Heart right ventricle (tissue), 16 donors: ENCODE measurements around the gene NCAN. TPM values are rescaled to one million over a fixed set of nuclear protein-coding genes. Genes with fewer than 3 reads are reported as not detected.

Experiments used
- ATAC-seq, 8 donors: fragments of 200-7000 bp; cut with Tn5 transposase; one replicate each; pipeline ENCODE4 v1.9.1; 2020; ENCODE audit warnings: mild to moderate bottlenecking in 8 of 8, moderate library complexity in 8 of 8, moderate number of reproducible peaks in 1 of 8
- DNase-seq, 2 donors: peaks; one replicate each; pipeline ENCODE4 v3.0.0-alpha.2; 2020
- H3K27ac ChIP-seq, 10 donors: fragments of 200-600 bp; sonication (generic) in 2 of 10; one replicate each; pipeline versions ENCODE4 v1.5.0 to v1.8.0; 2020 to 2022; ENCODE audit warnings: mild to moderate bottlenecking in 3 of 10
- H3K27me3 ChIP-seq, 7 donors: fragments of 200-600 bp; one replicate each; pipeline ENCODE4 v1.8.0; 2021 to 2022; ENCODE audit warnings: mild to moderate bottlenecking in 2 of 7
- H3K36me3 ChIP-seq, 9 donors: fragments of 200-600 bp; sonication (generic) in 1 of 9; one replicate each; pipeline versions ENCODE4 v1.5.0 to v1.8.0; 2020 to 2022; ENCODE audit warnings: mild to moderate bottlenecking in 2 of 9
- H3K4me1 ChIP-seq, 9 donors: fragments of 200-600 bp; sonication (generic) in 1 of 9; one replicate each; pipeline versions ENCODE4 v1.5.0 to v1.8.0; 2020 to 2022; ENCODE audit warnings: mild to moderate bottlenecking in 4 of 9
- H3K4me3 ChIP-seq, 10 donors: fragments of 200-600 bp; sonication (generic) in 2 of 10; one replicate each; pipeline versions ENCODE4 v1.5.0 to v1.8.0; 2020 to 2022; ENCODE audit warnings: mild to moderate bottlenecking in 7 of 10, moderate library complexity in 2 of 10
- H3K9me3 ChIP-seq, 11 donors: fragments of 200-600 bp in 10 of 11; sonication (generic) in 2 of 11; one replicate each; pipeline versions ENCODE4 v1.5.0 to v1.8.0; 2013 to 2022; ENCODE audit warnings: mild to moderate bottlenecking in 2 of 11, control low read depth in 1 of 11, moderate library complexity in 1 of 11
- CTCF ChIP-seq, 9 donors: fragments of 200-600 bp; sonication (generic) in 2 of 9; IDR thresholded peaks; one replicate each; pipeline versions ENCODE4 v1.5.0 to v1.8.0; 2021 to 2022; ENCODE audit warnings: antibody characterized with exemption in 9 of 9, mild to moderate bottlenecking in 5 of 9, moderate library complexity in 1 of 9
- WGBS, 2 donors: extraction: QIAGEN DNeasy Blood & Tissue Kit; methylation state at CpG; one replicate each; pipeline ENCODE4 v1.1.7; 2013; ENCODE audit warnings: inconsistent platforms in 1 of 2; 5-methylcytosine and 5-hydroxymethylcytosine counted together
- intact Hi-C, 10 donors: fragments of 100-400 bp; cut with DNase I; formaldehyde crosslinking; loops; one replicate each; pipeline versions ENCODE4 v1.11.1 to v1.14.2; 2022
- polyA plus RNA-seq, 2 donors: library from polyadenylated mRNA; stranded (reverse); fragments of 200-250 nt; gene quantifications; one replicate each; pipeline ENCODE4 v1.2.3, GENCODE V29; 2013
- total RNA-seq, 10 donors: library from RNA; stranded (reverse); fragmentation: NEBNext Ultra II Directional in 3 of 10; extraction: Animal tissue kit (Norgen Biotek cat#: 25700) in 3 of 10; gene quantifications; one replicate each; pipeline versions ENCODE4 v1.2.1 to v1.2.4, GENCODE V29; 2021 to 2023
- donor health status: Arrhythmogenic right ventricular cardiomyopathy.
- donor health status: ischemic (EF 13 %, LVEDD 7.1; RV severe dilation, severe dysfunction).
- donor health status: healthy with polysubstance abuse.
- donor health status: DM: no; HTN: yes; CAD: no.
- donor health status: DM: no; HTN: no; CAD: no.
- donor health status: ischemic (EF 25% LVEDD 6.9; RV normal size, moderate dysfunction).
- donor health status: ischemic (EF 25% LVEDD 5.7; RV mildly dilated, moderate dysfunction).
- donor health status: healthy.
- donor health status: DM: yes; HTN: yes; CAD: no.
- donor health status: Ischemic cardiomyopathy.
- donor health status: ischemic (EF 35%, LVEDD 5.7; RV mildly dilated, moderate dysfunction).
- donor health status: nonischemic (EF 11% LVEDD 7.7; RV severe dilation, severe dysfunction).
- donor health status: DM: yes; HTN: yes; CAD: no.
- donor health status: PGD.
- donor health status: ischemic (EF 29% LVEDD 5.4; RV normal size, mild dysfunction).
- donor health status: nonischemic (EF 23%, LVEDD 6.1; RV moderate dilation, normal function).

The NCAN gene
- total and polyA plus RNA-seq, 12 donors = not detected

GRCh38 chr19:19201697-19202630 is 9.8 kb upstream of the NCAN start:
- WGBS, 2 donors = 81 to 82% methylated on average over 19 of the region's 19 CpGs
- no peak for TF ChIP-seq CTCF (IDR thresholded peaks at IDR 0.05)
- Histone ChIP-seq H3K9me3 (no peaks in the 10 kb centered on the region), H3K27me3 (peaks cover 0 to 8% (median 6%) of the 10 kb centered on the region in 7 donors), H3K4me3 (peak overlapping the region in 9 of 10 donors; percentile 43 to 75 (median 63)), H3K27ac (peak overlapping the region in 7 of 10 donors; percentile 69 to 87 (median 82)), H3K4me1 (peaks cover 4 to 15% (median 10%) of the 10 kb centered on the region in 9 donors), H3K36me3 (peaks cover 0 to 53% (median 20%) of the 10 kb centered on the region in 9 donors)
- intact Hi-C loops = no loop called here
- DNase-seq = no peak
- ATAC-seq = no peak

DNA sequence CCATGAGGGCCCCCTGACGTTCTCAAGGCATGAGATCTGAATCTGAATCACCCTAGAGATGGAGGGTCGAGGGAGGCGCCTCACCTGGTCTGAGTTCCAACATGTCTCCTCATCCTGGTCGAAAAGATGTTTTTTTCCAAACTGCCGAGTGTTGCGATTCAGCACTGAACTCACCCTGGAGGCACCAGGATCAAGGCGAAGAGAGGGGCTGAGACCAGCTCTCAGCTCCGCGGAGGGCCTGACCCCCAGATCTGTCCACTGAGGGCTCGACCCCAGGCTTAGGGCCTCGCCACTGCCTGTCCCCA is 9.1 kb upstream of the NCAN start:
- no peak for DNase-seq
- TF ChIP-seq CTCF (IDR thresholded peaks at IDR 0.05) = no peak
- Histone ChIP-seq H3K4me1 (peaks cover 4 to 15% (median 10%) of the 10 kb centered on the region in 9 donors), H3K27me3 (peaks cover 0 to 10% (median 6%) of the 10 kb centered on the region in 7 donors), H3K27ac (peak overlapping the region in 9 of 10 donors; percentile 61 to 87 (median 80)), H3K36me3 (peaks cover 0 to 46% (median 13%) of the 10 kb centered on the region in 9 donors), H3K4me3 (peak overlapping the region; percentile 43 to 75 (median 62)), H3K9me3 (no peaks in the 10 kb centered on the region)
- intact Hi-C loops = loop anchor here in 1 of 10 donors (1.0 kb wide), 1 partner anchor 10 kb away; the partner anchor contains the start of genes BORCS8 and RFXANK
- ATAC-seq = peak in 2 of 8 donors; percentile 11 to 40
- WGBS, 2 donors = 26% methylated on average over 11 of the region's 11 CpGs

DNA sequence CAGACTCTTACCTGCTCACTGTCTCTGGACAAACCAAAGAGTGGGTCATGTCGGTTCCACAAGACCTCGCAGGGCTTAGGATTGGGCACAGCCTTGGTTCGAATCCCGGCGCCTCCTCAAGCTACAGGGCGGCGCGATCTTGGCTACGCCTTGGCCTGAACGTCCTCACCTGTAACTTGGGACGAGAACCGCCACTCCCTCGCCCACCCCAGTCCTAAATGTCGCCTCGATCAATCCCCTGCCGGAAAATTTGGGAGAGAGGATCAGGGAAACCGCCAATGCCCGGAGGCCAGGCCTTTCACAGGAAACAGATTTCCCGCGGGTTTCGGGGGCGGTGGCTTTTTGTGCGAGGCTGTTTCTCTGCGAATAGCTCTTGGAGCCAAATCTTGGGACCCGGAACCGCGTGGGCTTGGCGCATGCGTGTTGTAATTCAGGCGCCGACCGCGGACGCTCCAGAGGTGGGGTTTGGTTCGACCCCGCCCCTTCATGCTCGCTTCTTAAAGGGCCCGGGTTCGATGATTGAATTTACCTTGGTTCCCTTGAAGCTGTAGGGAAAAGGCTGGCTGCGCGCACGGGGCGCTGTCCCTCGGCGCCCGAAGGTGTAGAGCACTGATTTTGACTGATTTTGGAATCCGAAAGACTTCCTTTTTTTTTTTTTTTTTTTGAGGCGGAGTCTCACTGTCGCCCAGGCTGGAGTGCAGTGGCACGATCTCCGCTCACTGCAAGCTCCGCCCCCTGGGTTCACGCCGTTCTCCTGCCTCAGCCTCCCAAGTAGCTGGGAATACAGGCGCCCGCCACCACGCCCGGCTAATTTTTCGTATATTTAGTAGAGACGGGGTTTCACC is 8.5 kb upstream of the NCAN start, which contains the start of gene NR2C2AP:
Gene NR2C2AP (minus strand): TSS at position 403 of the 845 bp plus-strand sequence. CDS start 354 bp downstream, at position 49.
- Histone ChIP-seq H3K4me1 (peaks cover 4 to 15% (median 10%) of the 10 kb centered on the region in 9 donors), H3K9me3 (no peaks in the 10 kb centered on the region), H3K27ac (peak within 1 kb of the TSS in 9 of 10 donors; percentile 61 to 87 (median 80)), H3K36me3 (peaks cover 0 to 40% (median 9%) of the 10 kb centered on the region in 9 donors), H3K27me3 (peaks cover 0 to 12% (median 9%) of the 10 kb centered on the region in 7 donors), H3K4me3 (peak within 1 kb of the TSS; percentile 43 to 75 (median 62))
- WGBS, 2 donors = 6 to 8% methylated on average over 60 of the region's 60 CpGs
- ATAC-seq (peak; percentile 85 to 98 (median 96)), DNase-seq (peak; percentile 93)
- no peak for TF ChIP-seq CTCF (IDR thresholded peaks at IDR 0.05)
- intact Hi-C loops = loop anchor here in 1 of 10 donors (1.0 kb wide), 1 partner anchor 11 kb away; the partner anchor contains the start of genes BORCS8 and RFXANK

DNA sequence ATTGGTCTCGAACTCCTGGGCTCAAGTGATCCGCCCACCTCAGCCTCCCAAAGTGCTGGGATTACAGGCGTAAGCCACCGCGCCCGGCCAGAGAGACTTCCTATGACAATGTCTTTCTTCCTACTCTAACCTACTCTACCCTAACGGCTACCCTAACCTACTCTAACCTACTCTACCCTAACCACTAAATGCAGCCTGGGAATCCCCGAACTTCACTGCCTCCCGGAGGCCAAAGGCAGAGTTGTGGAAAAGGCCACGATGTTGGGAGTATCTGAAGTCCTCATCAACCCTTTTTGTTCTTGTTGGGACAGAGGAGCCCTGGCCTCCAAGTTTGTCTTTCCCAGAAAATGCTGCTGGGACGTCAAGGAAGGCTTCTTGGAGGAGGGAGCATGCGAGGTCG is 7.6 kb upstream of the NCAN start:
- Histone ChIP-seq H3K27ac (no peak overlapping the region), H3K4me3 (peak overlapping the region in 1 of 10 donors; percentile 63), H3K4me1 (peaks cover 4 to 15% (median 10%) of the 10 kb centered on the region in 9 donors), H3K36me3 (peaks cover 0 to 31% (median 0%) of the 10 kb centered on the region in 9 donors), H3K27me3 (peaks cover 0 to 22% (median 16%) of the 10 kb centered on the region in 7 donors), H3K9me3 (no peaks in the 10 kb centered on the region)
- intact Hi-C loops = no loop called here
- 67 to 71% methylated on average over 13 of the region's 13 CpGs for WGBS, 2 donors
- no peak for TF ChIP-seq CTCF (IDR thresholded peaks at IDR 0.05)
- ATAC-seq (no peak), DNase-seq (no peak)
